K562 (cell line): Measurements from ENCODE around the gene STYXL1. TPM values are rescaled to one million over a fixed set of nuclear protein-coding genes. Genes with fewer than 3 reads are reported as not detected.

Source experiments
- ARNT ChIP-seq, 2 experiments: fragments of 450-650 bp; IDR thresholded peaks; 2 replicates each; pipeline ENCODE4 v1.6.1; 2016; ENCODE audit warnings: mild to moderate bottlenecking in 1 of 2
- BCL6 ChIP-seq: fragments of 250-450 bp; sonication (Bioruptor Pico); IDR thresholded peaks from 2 replicates; pipeline ENCODE4 v1.4.0; 2020
- BCLAF1 ChIP-seq, 2 experiments: fragments of 450-650 bp in 1 of 2; IDR thresholded peaks; 2 replicates each; pipeline ENCODE4 v1.6.1; 2011 to 2017; ENCODE audit warnings: low read depth in 2 of 2, antibody characterized with exemption in 1 of 2, borderline replicate concordance in 1 of 2, low read length in 1 of 2, mild to moderate bottlenecking in 1 of 2, mixed read lengths in 1 of 2; ENCODE audit not compliant: control insufficient read depth in 1 of 2
- CAMTA2 ChIP-seq: fragments of 250-450 bp; sonication (Bioruptor Pico); conservative IDR thresholded peaks from 2 replicates; pipeline ENCODE4 v1.5.1; 2022
- CBX8 ChIP-seq: fragments of 200-600 bp; sonication (generic); IDR thresholded peaks from 2 replicates; pipeline ENCODE4 v1.6.1; 2012; ENCODE audit warnings: borderline replicate concordance, mixed run types, low read depth, mild to moderate bottlenecking, moderate library complexity, mixed read lengths, low read length, control low read depth, inconsistent platforms; ENCODE audit not compliant: poor library complexity, severe bottlenecking; ENCODE audit errors: extremely low read depth
- CHD2 ChIP-seq: IDR thresholded peaks from 2 replicates; pipeline ENCODE4 v1.6.1; 2011; ENCODE audit warnings: low read depth, low read length
- FOXJ3 ChIP-seq: sonication (generic); formaldehyde crosslinking; IDR thresholded peaks from 2 replicates; pipeline ENCODE4 v1.4.0; 2020; ENCODE audit warnings: mild to moderate bottlenecking, missing genetic modification reagents
- HNRNPK ChIP-seq: fragments of 200-400 bp; formaldehyde crosslinking; IDR thresholded peaks from one replicate; pipeline ENCODE4 v1.6.1; 2018; ENCODE audit warnings: mild to moderate bottlenecking, low read depth, low read length; ENCODE audit not compliant: poor library complexity, severe bottlenecking
- KDM4B ChIP-seq, 2 experiments: fragments of 450-650 bp in 1 of 2; sonication (generic) in 1 of 2; IDR thresholded peaks; 2 replicates each; pipeline ENCODE4 v1.6.1; 2016 to 2017; ENCODE audit warnings: borderline replicate concordance in 2 of 2, antibody characterized with exemption in 1 of 2, low read depth in 1 of 2, mild to moderate bottlenecking in 1 of 2
- MXD1 ChIP-seq: fragments of 250-450 bp; sonication (Bioruptor Pico); IDR thresholded peaks from 2 replicates; pipeline ENCODE4 v1.8.0; 2021; ENCODE audit warnings: borderline replicate concordance, mild to moderate bottlenecking, moderate library complexity; ENCODE audit not compliant: poor library complexity, severe bottlenecking
- RREB1 ChIP-seq: fragments of 250-450 bp; sonication (Bioruptor Pico); IDR thresholded peaks from 2 replicates; pipeline ENCODE4 v1.4.0; 2020
- RUNX1 ChIP-seq: sonication (generic); IDR thresholded peaks from 2 replicates; pipeline ENCODE4 v1.6.1; 2016; ENCODE audit warnings: antibody characterized with exemption, low read depth
- ZNF239 ChIP-seq: fragments of 250-450 bp; sonication (Bioruptor Pico); IDR thresholded peaks from 2 replicates; pipeline ENCODE4 v1.4.0; 2020; ENCODE audit warnings: mild to moderate bottlenecking
- ZNF668 ChIP-seq: fragments of 250-450 bp; sonication (Bioruptor Pico); IDR thresholded peaks from 2 replicates; pipeline ENCODE4 v1.8.0; 2022; ENCODE audit warnings: mild to moderate bottlenecking, inconsistent platforms
- polyA plus RNA-seq, 8 experiments: library from polyadenylated mRNA; depleted of rRNA in 4 of 8; stranded (reverse) in 5 of 8; unstranded in 3 of 8; fragments of >200 nt; fragmentation: Nextera tagmentation in 2 of 8; fragmentation: Illumina TruSeq in 1 of 8; extraction: Ambion mirVana in 2 of 8; extraction: Trizol in 1 of 8; gene quantifications; 2 replicates each; pipeline versions ENCODE4 v1.2.1 to v1.2.3, GENCODE V29; 2011 to 2014; ENCODE audit warnings: inconsistent platforms in 1 of 8, missing spikeins in 1 of 8
- total RNA-seq, 7 experiments: library from RNA; depleted of rRNA in 6 of 7; stranded (reverse); fragments of >200 nt in 6 of 7; fragmentation: Illumina TruSeq in 2 of 7; extraction: Trizol in 2 of 7; gene quantifications; 2 replicates each; pipeline versions ENCODE4 v1.2.1 to v1.2.3, GENCODE V29; 2011 to 2021; ENCODE audit warnings: low replicate concordance in 1 of 7

The STYXL1 gene
- total and polyA plus RNA-seq, 9 of the 15 experiments (the other 6 are each of a cell fraction or from before 2014, with no cell fraction given): 36.5 to 97.2 (median 49.9) TPM

- TF ChIP-seq BCLAF1 (IDR thresholded peaks at IDR 0.05; ENCODE audit: borderline replicate concordance in 1 of 2, control insufficient read depth in 1 of 2, low read depth in 2 of 2, low read length in 1 of 2): no peak
- TF ChIP-seq ZNF239 (CRISPR knock-in tag): no peak
- TF ChIP-seq BCL6 (CRISPR knock-in tag): no peak
- no peak for TF ChIP-seq ZNF668 (CRISPR knock-in tag)
- no peak for TF ChIP-seq CHD2
- TF ChIP-seq FOXJ3 (CRISPR knock-in tag): no peak
- no peak for TF ChIP-seq ARNT (IDR thresholded peaks at IDR 0.05)
- peak; percentile 95 for TF ChIP-seq RREB1 (CRISPR knock-in tag)
- TF ChIP-seq CBX8: no peak
- TF ChIP-seq MXD1 (CRISPR knock-in tag): peak; percentile 52
- no peak for TF ChIP-seq KDM4B (IDR thresholded peaks at IDR 0.05; ENCODE audit: borderline replicate concordance in 2 of 2, low read depth in 1 of 2)
- no peak for TF ChIP-seq RUNX1
- no peak for TF ChIP-seq HNRNPK
- TF ChIP-seq CAMTA2 (CRISPR knock-in tag): peak; percentile 94
These were observed 31.4 kb downstream of the STYXL1 start (continued) for GRCh38 chr7:76016191-76016947.
